ENCODE data around the gene TOM1.

Gene TOM1

DNA sequence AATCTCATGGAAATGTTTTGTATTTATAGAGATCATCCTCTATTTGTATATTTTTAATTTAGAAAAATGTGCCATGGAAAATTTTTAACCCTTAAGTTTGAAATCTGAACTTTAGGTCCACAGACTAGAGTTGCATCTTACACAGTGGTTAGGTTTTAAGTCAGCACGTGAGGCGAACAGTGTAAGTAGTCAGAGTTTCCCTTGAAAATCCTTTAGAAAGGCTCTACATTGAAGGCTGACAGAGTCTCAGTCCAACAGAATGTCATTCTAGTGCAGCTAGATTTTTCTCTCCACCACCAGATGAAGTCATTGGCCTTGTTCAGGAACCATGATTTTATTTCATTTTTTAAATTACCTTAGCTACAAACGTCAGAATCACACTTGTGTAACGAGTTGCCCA lies 23.7 kb upstream of the TOM1 start:
- H3K27me3 ChIP-seq (ENCODE audit: control insufficient read depth, insufficient read depth, low read length) = no peaks in the 10 kb centered on the region
- no peaks in the 10 kb centered on the region for H3K36me3 ChIP-seq (ENCODE audit: control insufficient read depth, insufficient read depth, low read length)

GRCh38 chr22:35288116-35288515 lies 11.6 kb upstream of the TOM1 start:
- no peaks in the 10 kb centered on the region for H3K9me3 ChIP-seq (ENCODE audit: control insufficient read depth, low read length)
- no peaks in the 10 kb centered on the region for H3K27me3 ChIP-seq (ENCODE audit: control insufficient read depth, insufficient read depth, low read length)
- H3K4me3 ChIP-seq (ENCODE audit: low read length) = no peak overlapping the region
- no peaks in the 10 kb centered on the region for H3K36me3 ChIP-seq (ENCODE audit: control insufficient read depth, insufficient read depth, low read length)
- no peaks in the 10 kb centered on the region for H3K4me1 ChIP-seq (ENCODE audit: control insufficient read depth, insufficient read depth, low read length)
- H3K9ac ChIP-seq (ENCODE audit: low read length) = no peak overlapping the region

More for the DNA sequence above, 23.7 kb upstream of the TOM1 start:
- no peak overlapping the region for H3K9ac ChIP-seq (ENCODE audit: low read length)
- H3K4me1 ChIP-seq (ENCODE audit: control insufficient read depth, insufficient read depth, low read length) = no peaks in the 10 kb centered on the region
- H3K4me3 ChIP-seq (ENCODE audit: low read length) = no peak overlapping the region
- H3K9me3 ChIP-seq (ENCODE audit: control insufficient read depth, low read length) = no peaks in the 10 kb centered on the region

GRCh38 chr22:35292786-35293185 lies 6.9 kb upstream of the TOM1 start:
- Histone ChIP-seq H3K4me3 (ENCODE audit: low read length) (no peak overlapping the region), H3K27me3 (ENCODE audit: control insufficient read depth, insufficient read depth, low read length) (no peaks in the 10 kb centered on the region), H3K9me3 (ENCODE audit: control insufficient read depth, low read length) (no peaks in the 10 kb centered on the region), H3K9ac (ENCODE audit: low read length) (no peak overlapping the region), H3K4me1 (ENCODE audit: control insufficient read depth, insufficient read depth, low read length) (no peaks in the 10 kb centered on the region), H3K36me3 (ENCODE audit: control insufficient read depth, insufficient read depth, low read length) (no peaks in the 10 kb centered on the region)

GRCh38 chr22:35296051-35296450 lies 3.6 kb upstream of the TOM1 start:
- Histone ChIP-seq H3K9ac (ENCODE audit: low read length) (no peak overlapping the region), H3K4me3 (ENCODE audit: low read length) (no peak overlapping the region), H3K4me1 (ENCODE audit: control insufficient read depth, insufficient read depth, low read length) (no peaks in the 10 kb centered on the region), H3K36me3 (ENCODE audit: control insufficient read depth, insufficient read depth, low read length) (no peaks in the 10 kb centered on the region), H3K27me3 (ENCODE audit: control insufficient read depth, insufficient read depth, low read length) (no peaks in the 10 kb centered on the region), H3K9me3 (ENCODE audit: control insufficient read depth, low read length) (no peaks in the 10 kb centered on the region)

DNA sequence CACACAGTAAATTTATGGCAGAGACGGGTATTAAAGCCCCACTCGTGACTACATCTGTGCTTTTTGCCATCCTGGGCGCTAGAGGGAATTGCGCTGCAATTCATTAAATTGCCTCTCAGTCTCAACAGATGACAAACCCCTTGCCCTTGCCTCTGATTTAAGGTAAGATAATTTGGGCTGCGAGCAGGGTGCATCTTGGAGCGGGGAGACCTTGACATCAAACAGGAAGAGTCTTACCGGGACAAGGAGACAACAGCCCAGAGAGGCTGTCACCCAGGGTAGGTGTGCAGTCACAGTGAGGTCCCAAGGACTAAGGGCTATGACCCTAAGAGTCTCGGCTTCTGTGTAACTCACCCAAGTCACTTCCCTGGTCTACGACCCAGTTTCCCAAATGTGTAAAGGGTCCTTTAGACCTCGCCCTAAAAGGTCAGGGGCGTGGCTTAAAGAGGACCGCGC lies 449 bp upstream of the TOM1 start:
- H3K9me3 ChIP-seq (ENCODE audit: control insufficient read depth, low read length) = no peaks in the 10 kb centered on the region
- no peaks in the 10 kb centered on the region for H3K36me3 ChIP-seq (ENCODE audit: control insufficient read depth, insufficient read depth, low read length)
- no peaks in the 10 kb centered on the region for H3K4me1 ChIP-seq (ENCODE audit: control insufficient read depth, insufficient read depth, low read length)
- H3K4me3 ChIP-seq (ENCODE audit: low read length) = peak overlapping the region; percentile 85
- no peaks in the 10 kb centered on the region for H3K27me3 ChIP-seq (ENCODE audit: control insufficient read depth, insufficient read depth, low read length)
- H3K9ac ChIP-seq (ENCODE audit: low read length) = peak overlapping the region; percentile 89

DNA sequence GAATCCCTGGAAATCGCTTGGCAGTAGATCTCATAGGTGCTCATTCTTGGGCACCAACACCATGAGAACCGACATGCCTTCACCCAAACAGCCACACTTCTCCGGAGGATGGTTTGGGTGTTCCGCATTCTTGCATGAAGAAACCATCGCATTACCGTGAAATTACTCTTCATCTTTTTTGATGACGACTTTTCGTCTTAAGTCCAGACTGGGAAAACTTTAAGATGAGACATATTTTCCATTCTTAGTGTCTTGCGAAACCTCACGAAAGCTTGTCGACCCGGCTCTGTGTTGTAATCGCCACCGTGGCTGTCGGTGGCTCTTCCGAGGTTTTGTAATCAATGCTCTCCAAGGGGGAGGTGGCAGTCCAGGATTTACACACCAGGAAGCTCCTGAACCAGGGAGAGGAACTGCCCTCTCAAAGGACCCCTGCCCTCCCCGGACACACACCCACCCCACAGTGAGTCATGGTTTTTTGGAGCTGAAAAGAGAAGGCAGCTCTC lies 1.7 kb downstream of the TOM1 start:
- no peaks in the 10 kb centered on the region for H3K4me1 ChIP-seq (ENCODE audit: control insufficient read depth, insufficient read depth, low read length)
- no peaks in the 10 kb centered on the region for H3K36me3 ChIP-seq (ENCODE audit: control insufficient read depth, insufficient read depth, low read length)
- no peak overlapping the region for H3K9ac ChIP-seq (ENCODE audit: low read length)
- no peaks in the 10 kb centered on the region for H3K27me3 ChIP-seq (ENCODE audit: control insufficient read depth, insufficient read depth, low read length)
- no peaks in the 10 kb centered on the region for H3K9me3 ChIP-seq (ENCODE audit: control insufficient read depth, low read length)
- no peak overlapping the region for H3K4me3 ChIP-seq (ENCODE audit: low read length)

GRCh38 chr22:35303029-35303624 lies 3.4 kb downstream of the TOM1 start:
- Histone ChIP-seq H3K9me3 (ENCODE audit: control insufficient read depth, low read length) (no peaks in the 10 kb centered on the region), H3K4me1 (ENCODE audit: control insufficient read depth, insufficient read depth, low read length) (no peaks in the 10 kb centered on the region), H3K27me3 (ENCODE audit: control insufficient read depth, insufficient read depth, low read length) (no peaks in the 10 kb centered on the region), H3K36me3 (ENCODE audit: control insufficient read depth, insufficient read depth, low read length) (no peaks in the 10 kb centered on the region), H3K9ac (ENCODE audit: low read length) (no peak overlapping the region), H3K4me3 (ENCODE audit: low read length) (no peak overlapping the region)

DNA sequence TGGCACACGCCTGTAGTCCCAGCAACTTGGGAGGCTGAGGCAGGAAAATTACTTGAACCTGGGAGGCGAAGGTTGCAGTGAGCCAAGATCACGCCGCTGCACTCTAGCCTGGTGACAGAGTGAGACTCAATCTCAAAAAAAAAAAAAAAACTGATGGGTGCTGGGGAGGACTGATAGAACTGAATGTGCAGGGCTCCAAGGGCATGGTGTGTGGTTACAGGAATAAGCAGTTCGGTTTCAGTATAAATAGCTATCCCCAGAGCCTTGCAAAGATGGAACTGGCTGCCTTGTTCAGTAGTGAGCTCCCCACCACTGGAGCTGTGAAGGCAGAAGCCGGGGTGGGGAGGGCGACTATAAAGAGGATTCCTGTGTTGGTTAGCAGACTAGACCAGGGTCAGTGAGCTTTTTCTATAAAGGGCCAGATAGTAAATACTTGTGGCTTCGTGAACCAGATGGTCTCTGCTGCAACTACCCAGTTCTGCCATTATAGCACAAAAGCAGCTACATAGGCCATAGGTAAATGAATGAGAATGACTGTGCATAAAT lies 5.9 kb downstream of the TOM1 start:
- no peaks in the 10 kb centered on the region for H3K27me3 ChIP-seq (ENCODE audit: control insufficient read depth, insufficient read depth, low read length)
- peaks cover 6% of the 10 kb centered on the region for H3K4me1 ChIP-seq (ENCODE audit: control insufficient read depth, insufficient read depth, low read length)
- no peaks in the 10 kb centered on the region for H3K36me3 ChIP-seq (ENCODE audit: control insufficient read depth, insufficient read depth, low read length)
- H3K9ac ChIP-seq (ENCODE audit: low read length) = no peak overlapping the region
- H3K9me3 ChIP-seq (ENCODE audit: control insufficient read depth, low read length) = no peaks in the 10 kb centered on the region
- no peak overlapping the region for H3K4me3 ChIP-seq (ENCODE audit: low read length)

DNA sequence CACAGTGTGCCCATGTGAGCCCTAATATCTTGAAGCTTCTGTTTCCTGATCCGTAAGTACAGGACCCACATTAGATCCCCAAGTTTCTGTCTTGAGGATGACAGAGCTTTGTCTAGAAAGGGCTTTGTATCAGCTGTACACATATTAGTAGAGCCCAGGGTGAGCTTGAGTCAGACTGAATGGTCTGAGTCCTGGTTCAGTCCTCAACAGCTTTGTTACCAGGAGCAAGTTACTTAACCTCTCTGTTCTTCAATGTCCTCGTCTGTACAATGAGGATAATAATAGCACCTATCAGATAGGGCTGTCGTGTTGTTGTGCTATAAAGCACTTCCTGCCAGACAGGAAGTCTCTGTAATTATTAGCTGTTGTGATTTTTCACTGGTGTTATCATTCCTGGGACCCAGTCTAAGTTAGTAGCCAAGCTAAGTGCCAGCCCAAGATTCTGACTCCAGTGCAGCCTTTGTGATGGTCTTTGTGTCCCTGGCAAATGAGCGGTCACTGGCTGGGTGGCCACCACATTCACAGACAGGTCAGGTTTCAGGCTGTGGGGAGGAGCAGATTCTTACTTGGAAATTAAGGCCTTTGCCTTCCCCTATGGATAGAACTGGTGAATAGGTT lies 6.8 kb downstream of the TOM1 start:
- Histone ChIP-seq H3K27me3 (ENCODE audit: control insufficient read depth, insufficient read depth, low read length) (no peaks in the 10 kb centered on the region), H3K9me3 (ENCODE audit: control insufficient read depth, low read length) (no peaks in the 10 kb centered on the region), H3K9ac (ENCODE audit: low read length) (no peak overlapping the region), H3K4me1 (ENCODE audit: control insufficient read depth, insufficient read depth, low read length) (peaks cover 15% of the 10 kb centered on the region), H3K36me3 (ENCODE audit: control insufficient read depth, insufficient read depth, low read length) (no peaks in the 10 kb centered on the region), H3K4me3 (ENCODE audit: low read length) (no peak overlapping the region)

GRCh38 chr22:35307372-35307771 lies 7.7 kb downstream of the TOM1 start:
- no peak overlapping the region for H3K9ac ChIP-seq (ENCODE audit: low read length)
- H3K36me3 ChIP-seq (ENCODE audit: control insufficient read depth, insufficient read depth, low read length) = no peaks in the 10 kb centered on the region
- H3K27me3 ChIP-seq (ENCODE audit: control insufficient read depth, insufficient read depth, low read length) = no peaks in the 10 kb centered on the region
- no peak overlapping the region for H3K4me3 ChIP-seq (ENCODE audit: low read length)
- no peaks in the 10 kb centered on the region for H3K9me3 ChIP-seq (ENCODE audit: control insufficient read depth, low read length)
- peaks cover 24% of the 10 kb centered on the region for H3K4me1 ChIP-seq (ENCODE audit: control insufficient read depth, insufficient read depth, low read length)

DNA sequence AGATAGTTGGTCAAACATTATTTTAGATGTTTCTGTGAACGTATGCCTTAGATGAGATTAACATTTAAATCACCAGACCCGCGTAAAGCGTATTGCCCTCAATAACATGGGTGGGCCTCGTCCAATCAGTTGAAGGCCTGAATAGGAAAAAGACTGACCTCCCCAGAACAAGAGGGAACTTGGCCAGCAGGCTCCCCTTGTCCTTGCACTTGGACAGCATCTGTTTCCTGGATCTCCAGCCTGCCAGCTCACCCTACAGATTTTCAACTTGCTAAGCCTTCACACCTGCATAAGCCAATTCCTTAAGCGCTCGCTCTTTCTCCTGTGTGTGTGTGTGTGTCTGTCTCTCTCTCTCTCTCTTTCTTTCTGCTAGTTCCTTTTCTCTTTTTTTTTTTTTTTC lies 8.2 kb downstream of the TOM1 start:
- Histone ChIP-seq H3K36me3 (ENCODE audit: control insufficient read depth, insufficient read depth, low read length) (no peaks in the 10 kb centered on the region), H3K27me3 (ENCODE audit: control insufficient read depth, insufficient read depth, low read length) (no peaks in the 10 kb centered on the region), H3K4me1 (ENCODE audit: control insufficient read depth, insufficient read depth, low read length) (peaks cover 26% of the 10 kb centered on the region), H3K9ac (ENCODE audit: low read length) (no peak overlapping the region), H3K9me3 (ENCODE audit: control insufficient read depth, low read length) (no peaks in the 10 kb centered on the region), H3K4me3 (ENCODE audit: low read length) (no peak overlapping the region)

- H3K4me3 ChIP-seq (ENCODE audit: low read length) = no peak overlapping the region
- H3K36me3 ChIP-seq (ENCODE audit: control insufficient read depth, insufficient read depth, low read length) = no peaks in the 10 kb centered on the region
- H3K9me3 ChIP-seq (ENCODE audit: control insufficient read depth, low read length) = no peaks in the 10 kb centered on the region
- H3K4me1 ChIP-seq (ENCODE audit: control insufficient read depth, insufficient read depth, low read length) = peaks cover 26% of the 10 kb centered on the region
- no peak overlapping the region for H3K9ac ChIP-seq (ENCODE audit: low read length)
- no peaks in the 10 kb centered on the region for H3K27me3 ChIP-seq (ENCODE audit: control insufficient read depth, insufficient read depth, low read length)
These were observed 8.9 kb downstream of the TOM1 start for GRCh38 chr22:35308480-35309021.
